ENCODE measurements around the gene ZNF628.
A peak's percentile ranks its signal among the peaks of the same experiment; 100 is the strongest.

Gene ZNF628

GRCh38 chr19:55467236-55468053 lies 9.0 kb upstream of the ZNF628 start:
- H3K27ac ChIP-seq = no peak overlapping the region
- TF ChIP-seq ZFX (IDR thresholded peaks at IDR 0.05) (no peak), CTCF (conservative IDR thresholded peaks at IDR 0.05) (peak; percentile 100)

GRCh38 chr19:55468054-55468393 lies 8.4 kb upstream of the ZNF628 start:
- H3K27ac ChIP-seq = no peak overlapping the region
- TF ChIP-seq ZFX (IDR thresholded peaks at IDR 0.05) (no peak), CTCF (conservative IDR thresholded peaks at IDR 0.05) (no peak; the same call in 1 of the 2 replicates)

GRCh38 chr19:55471266-55471665 lies 5.2 kb upstream of the ZNF628 start:
- H3K27ac ChIP-seq = no peak overlapping the region
- TF ChIP-seq CTCF (conservative IDR thresholded peaks at IDR 0.05) (no peak), ZFX (IDR thresholded peaks at IDR 0.05) (no peak)

GRCh38 chr19:55472463-55472862 lies 4.0 kb upstream of the ZNF628 start:
- TF ChIP-seq ZFX (IDR thresholded peaks at IDR 0.05) (no peak), CTCF (conservative IDR thresholded peaks at IDR 0.05) (no peak)
- peak overlapping the region; percentile 1; the same call in 1 of the 2 replicates for H3K27ac ChIP-seq

GRCh38 chr19:55473225-55474012 lies 3.0 kb upstream of the ZNF628 start:
- no peak overlapping the region; the same call in 1 of the 2 replicates for H3K27ac ChIP-seq
- no peak for TF ChIP-seq CTCF (conservative IDR thresholded peaks at IDR 0.05)
- TF ChIP-seq ZFX (IDR thresholded peaks at IDR 0.05) = no peak

- H3K27ac ChIP-seq = peak overlapping the region; percentile 90
- TF ChIP-seq ZFX (IDR thresholded peaks at IDR 0.05) (no peak), CTCF (conservative IDR thresholded peaks at IDR 0.05) (no peak)
Measured at GRCh38 chr19:55474269-55475265, 1.9 kb upstream of the ZNF628 start.
